Neural cell (in vitro differentiated cells): Measurements from ENCODE around the gene OR5B12. TPM values are rescaled to one million over a fixed set of nuclear protein-coding genes. Genes with fewer than 3 reads are reported as not detected.

Experiments used
- H2AFZ ChIP-seq: fragments of 200-600, 300-800 bp; sonication (generic), shearing (Covaris generic); 2 replicates; pipeline ENCODE4 v1.6.0; 2014; ENCODE audit warnings: low read depth, mild to moderate bottlenecking, antibody characterized with exemption, low read length, moderate library complexity
- H3F3A ChIP-seq: fragments of 200-600 bp; shearing (Covaris generic); 2 replicates; pipeline ENCODE4 v1.6.1; 2016; ENCODE audit warnings: mild to moderate bottlenecking, moderate library complexity, mixed read lengths, antibody characterized with exemption, low read length; ENCODE audit not compliant: insufficient read depth, poor library complexity, severe bottlenecking
- H3K27ac ChIP-seq: fragments of 200-600, 300-800 bp; sonication (generic), shearing (Covaris generic); 2 replicates; pipeline ENCODE4 v1.5.1; 2014; ENCODE audit warnings: mild to moderate bottlenecking, low read length, moderate library complexity
- H3K27me3 ChIP-seq: fragments of 300-800, 200-600 bp; sonication (generic), shearing (Covaris generic); 2 replicates; pipeline ENCODE4 v1.6.0; 2014; ENCODE audit warnings: mild to moderate bottlenecking, low read depth, low read length, moderate library complexity; ENCODE audit not compliant: insufficient read depth
- H3K36me3 ChIP-seq: fragments of 300-800, 200-600 bp; sonication (generic), shearing (Covaris generic); 2 replicates; pipeline ENCODE4 v1.5.1; 2014; ENCODE audit warnings: mild to moderate bottlenecking, antibody characterized with exemption, low read length, moderate library complexity; ENCODE audit not compliant: insufficient read depth
- H3K4me2 ChIP-seq: fragments of 300-800, 200-600 bp; sonication (generic), shearing (Covaris generic); 2 replicates; pipeline ENCODE4 v1.6.0; 2014; ENCODE audit warnings: mild to moderate bottlenecking, low read length
- H3K4me3 ChIP-seq: fragments of 300-800, 200-600 bp; sonication (generic), shearing (Covaris generic); 2 replicates; pipeline ENCODE4 v1.5.1; 2014; ENCODE audit warnings: mild to moderate bottlenecking, low read length, moderate library complexity
- H3K79me2 ChIP-seq: fragments of 200-600 bp; shearing (Covaris generic); replicated peaks from 2 replicates; pipeline ENCODE4 v1.6.0; 2014; ENCODE audit warnings: mild to moderate bottlenecking, low read length, moderate library complexity; ENCODE audit not compliant: insufficient read depth
- H3K9ac ChIP-seq: fragments of 300-800, 200-600 bp; sonication (generic), shearing (Covaris generic); 2 replicates; pipeline ENCODE4 v1.6.1; 2016; ENCODE audit warnings: mild to moderate bottlenecking, low read length, mixed read lengths
- H3K9me2 ChIP-seq: fragments of 200-600 bp; shearing (Covaris generic); 2 replicates; pipeline ENCODE4 v1.6.1; 2016; ENCODE audit warnings: mild to moderate bottlenecking, low read length, mixed read lengths; ENCODE audit not compliant: insufficient read depth
- H3K9me3 ChIP-seq: fragments of 200-600, 300-800 bp; sonication (generic), shearing (Covaris generic); 2 replicates; pipeline ENCODE4 v1.6.1; 2016; ENCODE audit warnings: mild to moderate bottlenecking, mixed run types, low read length, moderate library complexity, mixed read lengths
- H4K20me1 ChIP-seq: fragments of 200-600 bp; shearing (Covaris generic); 2 replicates; pipeline ENCODE4 v1.6.1; 2016; ENCODE audit warnings: mild to moderate bottlenecking, mixed run types; ENCODE audit not compliant: insufficient read depth
- EP300 ChIP-seq: fragments of 450-650 bp; conservative IDR thresholded peaks from 2 replicates; pipeline ENCODE4 v1.6.1; 2014; ENCODE audit warnings: antibody characterized with exemption, mild to moderate bottlenecking, moderate library complexity; ENCODE audit not compliant: poor library complexity, severe bottlenecking
- EZH2 ChIP-seq: fragments of 200-600, 300-800 bp; shearing (Covaris generic), sonication (generic); IDR thresholded peaks from 2 replicates; pipeline ENCODE4 v1.6.1; 2014; ENCODE audit warnings: antibody characterized with exemption, low read length, borderline replicate concordance, mild to moderate bottlenecking; ENCODE audit not compliant: insufficient read depth, poor library complexity, severe bottlenecking
- MXI1 ChIP-seq: fragments of 450-650 bp; conservative IDR thresholded peaks from 2 replicates; pipeline ENCODE4 v1.6.1; 2014; ENCODE audit warnings: antibody characterized with exemption, mild to moderate bottlenecking; ENCODE audit not compliant: poor library complexity, severe bottlenecking
- POLR2AphosphoS5 ChIP-seq: IDR thresholded peaks from 2 replicates; pipeline ENCODE4 v1.6.1; 2012
- RAD21 ChIP-seq: fragments of 450-650 bp; conservative IDR thresholded peaks from 2 replicates; pipeline ENCODE4 v1.6.1; 2014; ENCODE audit warnings: antibody characterized with exemption, mild to moderate bottlenecking, moderate library complexity
- SMC3 ChIP-seq: fragments of 450-650 bp; conservative IDR thresholded peaks from 2 replicates; pipeline ENCODE4 v1.6.1; 2014; ENCODE audit warnings: antibody characterized with exemption, mild to moderate bottlenecking, moderate library complexity; ENCODE audit not compliant: poor library complexity
- TAF1 ChIP-seq: IDR thresholded peaks from 2 replicates; pipeline ENCODE4 v1.6.1; 2012; ENCODE audit warnings: low read depth
- polyA plus RNA-seq: library from polyadenylated mRNA; depleted of rRNA; stranded (reverse); fragments of >200 nt; gene quantifications from 2 replicates; pipeline ENCODE4 v1.2.3, GENCODE V29; 2014
- TF ChIP-seq, protein P1 (sequence below): fragments of 450-650 bp; IDR thresholded peaks from 2 replicates; pipeline ENCODE4 v1.5.1; 2014; ENCODE audit warnings: antibody characterized with exemption, mild to moderate bottlenecking, moderate library complexity; ENCODE audit not compliant: poor library complexity, severe bottlenecking
- TF ChIP-seq, protein P2 (sequence below): IDR thresholded peaks from 2 replicates; pipeline ENCODE4 v1.6.1; 2012; ENCODE audit warnings: borderline replicate concordance

Gene OR5B12
- polyA plus RNA-seq, 1 donor from 2014 or later, result not detected

DNA sequence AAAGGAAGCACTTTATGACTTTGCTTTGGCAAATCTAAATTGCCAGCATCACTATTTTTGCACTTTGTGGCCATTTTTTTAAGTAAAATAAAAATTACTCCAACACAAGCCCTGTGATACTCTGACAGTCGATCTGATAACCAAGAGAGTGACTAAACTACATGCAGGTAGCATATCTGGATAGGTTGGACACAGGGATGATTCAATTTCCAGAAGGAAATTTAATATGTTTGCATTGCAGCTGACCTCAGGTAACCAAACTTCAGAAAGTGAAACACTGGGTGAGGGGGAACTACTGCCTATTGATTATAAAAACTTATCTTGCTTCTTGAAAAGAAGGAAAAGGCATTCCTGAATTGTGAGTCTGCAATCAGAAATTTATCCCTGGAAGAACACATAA, 49.3 kb downstream of the OR5B12 start:
- no peaks in the 10 kb centered on the region for H3K36me3 ChIP-seq
- no peaks in the 10 kb centered on the region for H3K27me3 ChIP-seq
- no peak overlapping the region for H3K4me2 ChIP-seq
- no peak overlapping the region for H3K4me3 ChIP-seq
- no peak overlapping the region for H2AFZ ChIP-seq
- no peak overlapping the region for H3K9ac ChIP-seq
- TF ChIP-seq, protein P1, sequence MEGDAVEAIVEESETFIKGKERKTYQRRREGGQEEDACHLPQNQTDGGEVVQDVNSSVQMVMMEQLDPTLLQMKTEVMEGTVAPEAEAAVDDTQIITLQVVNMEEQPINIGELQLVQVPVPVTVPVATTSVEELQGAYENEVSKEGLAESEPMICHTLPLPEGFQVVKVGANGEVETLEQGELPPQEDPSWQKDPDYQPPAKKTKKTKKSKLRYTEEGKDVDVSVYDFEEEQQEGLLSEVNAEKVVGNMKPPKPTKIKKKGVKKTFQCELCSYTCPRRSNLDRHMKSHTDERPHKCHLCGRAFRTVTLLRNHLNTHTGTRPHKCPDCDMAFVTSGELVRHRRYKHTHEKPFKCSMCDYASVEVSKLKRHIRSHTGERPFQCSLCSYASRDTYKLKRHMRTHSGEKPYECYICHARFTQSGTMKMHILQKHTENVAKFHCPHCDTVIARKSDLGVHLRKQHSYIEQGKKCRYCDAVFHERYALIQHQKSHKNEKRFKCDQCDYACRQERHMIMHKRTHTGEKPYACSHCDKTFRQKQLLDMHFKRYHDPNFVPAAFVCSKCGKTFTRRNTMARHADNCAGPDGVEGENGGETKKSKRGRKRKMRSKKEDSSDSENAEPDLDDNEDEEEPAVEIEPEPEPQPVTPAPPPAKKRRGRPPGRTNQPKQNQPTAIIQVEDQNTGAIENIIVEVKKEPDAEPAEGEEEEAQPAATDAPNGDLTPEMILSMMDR, result no peak
- TF ChIP-seq MXI1 (no peak), SMC3 (no peak), RAD21 (no peak), EZH2 (no peak), EP300 (no peak), TAF1 (no peak), POLR2AphosphoS5 (no peak)
- TF ChIP-seq, protein P2, sequence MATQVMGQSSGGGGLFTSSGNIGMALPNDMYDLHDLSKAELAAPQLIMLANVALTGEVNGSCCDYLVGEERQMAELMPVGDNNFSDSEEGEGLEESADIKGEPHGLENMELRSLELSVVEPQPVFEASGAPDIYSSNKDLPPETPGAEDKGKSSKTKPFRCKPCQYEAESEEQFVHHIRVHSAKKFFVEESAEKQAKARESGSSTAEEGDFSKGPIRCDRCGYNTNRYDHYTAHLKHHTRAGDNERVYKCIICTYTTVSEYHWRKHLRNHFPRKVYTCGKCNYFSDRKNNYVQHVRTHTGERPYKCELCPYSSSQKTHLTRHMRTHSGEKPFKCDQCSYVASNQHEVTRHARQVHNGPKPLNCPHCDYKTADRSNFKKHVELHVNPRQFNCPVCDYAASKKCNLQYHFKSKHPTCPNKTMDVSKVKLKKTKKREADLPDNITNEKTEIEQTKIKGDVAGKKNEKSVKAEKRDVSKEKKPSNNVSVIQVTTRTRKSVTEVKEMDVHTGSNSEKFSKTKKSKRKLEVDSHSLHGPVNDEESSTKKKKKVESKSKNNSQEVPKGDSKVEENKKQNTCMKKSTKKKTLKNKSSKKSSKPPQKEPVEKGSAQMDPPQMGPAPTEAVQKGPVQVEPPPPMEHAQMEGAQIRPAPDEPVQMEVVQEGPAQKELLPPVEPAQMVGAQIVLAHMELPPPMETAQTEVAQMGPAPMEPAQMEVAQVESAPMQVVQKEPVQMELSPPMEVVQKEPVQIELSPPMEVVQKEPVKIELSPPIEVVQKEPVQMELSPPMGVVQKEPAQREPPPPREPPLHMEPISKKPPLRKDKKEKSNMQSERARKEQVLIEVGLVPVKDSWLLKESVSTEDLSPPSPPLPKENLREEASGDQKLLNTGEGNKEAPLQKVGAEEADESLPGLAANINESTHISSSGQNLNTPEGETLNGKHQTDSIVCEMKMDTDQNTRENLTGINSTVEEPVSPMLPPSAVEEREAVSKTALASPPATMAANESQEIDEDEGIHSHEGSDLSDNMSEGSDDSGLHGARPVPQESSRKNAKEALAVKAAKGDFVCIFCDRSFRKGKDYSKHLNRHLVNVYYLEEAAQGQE, result no peak
- H3K9me3 ChIP-seq, result no peaks in the 10 kb centered on the region
- H3F3A ChIP-seq, result no peaks in the 10 kb centered on the region
- no peaks in the 10 kb centered on the region for H3K9me2 ChIP-seq
- no peaks in the 10 kb centered on the region for H4K20me1 ChIP-seq
- H3K27ac ChIP-seq, result no peak overlapping the region
- H3K79me2 ChIP-seq, result no peaks in the 10 kb centered on the region

DNA sequence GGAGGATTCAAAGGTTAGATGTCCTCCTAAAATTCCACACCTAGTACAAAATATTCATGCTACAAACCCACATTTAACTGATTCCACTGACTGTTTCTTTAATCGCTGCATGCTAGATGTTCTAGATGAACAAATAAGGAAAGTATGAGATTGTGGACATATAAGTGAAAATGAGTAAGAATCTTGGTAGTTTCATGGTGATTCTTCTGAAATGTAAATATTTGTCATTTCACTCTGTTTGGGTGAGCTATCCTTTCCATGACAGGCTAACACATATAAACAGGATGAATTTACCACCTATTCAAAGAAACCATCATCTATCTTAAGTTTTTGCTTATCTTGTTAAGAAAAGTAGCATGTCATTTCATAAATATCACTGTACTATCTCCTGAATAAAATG, 50.2 kb downstream of the OR5B12 start:
- no peaks in the 10 kb centered on the region for H4K20me1 ChIP-seq
- H3K27ac ChIP-seq, result no peak overlapping the region
- H3K9me3 ChIP-seq, result no peaks in the 10 kb centered on the region
- no peaks in the 10 kb centered on the region for H3F3A ChIP-seq
- no peak overlapping the region for H3K4me2 ChIP-seq
- TF ChIP-seq, protein P2, result no peak
- TF ChIP-seq EZH2, result no peak
- TF ChIP-seq MXI1, result no peak
- TF ChIP-seq POLR2AphosphoS5, result no peak
- no peak for TF ChIP-seq RAD21
- no peak for TF ChIP-seq SMC3
- TF ChIP-seq, protein P1, result no peak
- no peak for TF ChIP-seq TAF1
- no peak for TF ChIP-seq EP300
- no peak overlapping the region for H3K9ac ChIP-seq
- H3K9me2 ChIP-seq, result no peaks in the 10 kb centered on the region
- no peak overlapping the region for H3K4me3 ChIP-seq
- H2AFZ ChIP-seq, result no peak overlapping the region
- no peaks in the 10 kb centered on the region for H3K36me3 ChIP-seq
- no peaks in the 10 kb centered on the region for H3K79me2 ChIP-seq
- H3K27me3 ChIP-seq, result no peaks in the 10 kb centered on the region
